ENCODE results near the gene HMGN3. TPM values are rescaled to one million over a fixed set of nuclear protein-coding genes. Genes with fewer than 3 reads are reported as not detected.

Gene HMGN3
- total and polyA plus RNA-seq, 2 of the 13 experiments (the other 11 are each of a cell fraction or from before 2014, with no cell fraction given), result 67.9 to 145 TPM

DNA sequence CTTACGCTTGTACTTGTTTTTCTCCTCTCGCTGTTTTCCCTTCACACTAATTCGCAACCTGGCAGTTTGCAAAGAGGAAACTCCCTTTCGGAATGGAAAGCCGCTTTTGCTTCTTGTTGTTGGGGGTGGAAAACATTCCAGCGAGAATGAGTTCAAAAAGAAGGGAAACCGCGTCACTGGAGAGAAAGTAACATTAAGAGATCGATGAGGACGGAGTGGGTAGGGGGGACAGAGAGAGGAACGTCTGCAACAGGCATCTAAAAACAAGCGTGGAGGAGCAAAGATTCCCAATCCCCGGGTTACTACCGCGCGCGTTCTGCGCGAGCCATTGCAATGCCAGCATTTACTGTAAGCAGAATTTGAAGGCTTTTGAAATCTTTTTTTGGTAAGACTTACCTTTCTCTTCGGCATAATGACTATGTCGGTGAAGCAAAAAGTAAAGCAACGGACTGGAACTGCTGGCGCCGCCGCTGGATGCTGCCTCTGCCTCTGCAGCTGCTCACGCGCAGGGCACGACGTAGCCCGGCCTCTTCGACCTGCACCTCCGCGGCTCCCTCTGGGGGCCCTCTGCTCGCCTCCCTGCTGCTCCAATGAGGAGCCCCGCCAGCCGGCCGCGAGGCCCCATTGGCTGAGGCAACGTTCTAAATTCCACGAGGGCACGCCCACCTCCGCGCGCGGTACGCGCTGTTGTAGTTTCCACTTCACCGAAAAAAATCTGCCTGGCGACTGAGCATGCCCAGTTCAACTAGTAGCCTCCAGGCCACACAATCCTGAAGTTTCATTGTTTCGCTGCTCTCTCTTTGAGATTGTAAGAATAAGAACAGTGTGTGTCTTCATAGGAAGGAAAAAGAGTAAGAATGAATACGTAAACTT lies at the start of gene HMGN3 (continued):
- TF ChIP-seq ARID3A (IDR thresholded peaks at IDR 0.05; ENCODE audit: low read depth, low read length) (no peak), ZBTB26 (CRISPR knock-in tag; IDR thresholded peaks at IDR 0.05; ENCODE audit: borderline replicate concordance) (peak; percentile 63; the same call in 1 of the 2 replicates), CEBPB (IDR thresholded peaks at IDR 0.05; ENCODE audit: borderline replicate concordance, low read depth, low read length) (no peak), ZNF576 (CRISPR knock-in tag; IDR thresholded peaks at IDR 0.05) (no peak), PAWR (CRISPR knock-in tag; IDR thresholded peaks at IDR 0.05; ENCODE audit: borderline replicate concordance) (no peak), TCF7 (IDR thresholded peaks at IDR 0.05; ENCODE audit: low read depth) (no peak), ZNF12 (CRISPR knock-in tag; IDR thresholded peaks at IDR 0.05) (peak; percentile 56; the same call in 1 of the 2 replicates), MLLT10 (CRISPR knock-in tag; IDR thresholded peaks at IDR 0.05) (no peak), KLF12 (CRISPR knock-in tag; IDR thresholded peaks at IDR 0.05; ENCODE audit: borderline replicate concordance) (0 out of 2 replicates have a peak, but pooled peaks have one; percentile 63), ZNF362 (CRISPR knock-in tag; IDR thresholded peaks at IDR 0.05; ENCODE audit: borderline replicate concordance) (peak; percentile 91), HIVEP1 (CRISPR knock-in tag; IDR thresholded peaks at IDR 0.05) (0 out of 2 replicates have a peak, but pooled peaks have one; percentile 40), RXRB (CRISPR knock-in tag; IDR thresholded peaks at IDR 0.05; ENCODE audit: borderline replicate concordance) (peak; percentile 48; the same call in 1 of the 2 replicates), ZEB1 (IDR thresholded peaks at IDR 0.05; ENCODE audit: insufficient replicate concordance, low read depth) (no peak), ZSCAN9 (CRISPR knock-in tag; IDR thresholded peaks at IDR 0.05; ENCODE audit: borderline replicate concordance) (peak; percentile 85; the same call in 1 of the 2 replicates), THRA (CRISPR knock-in tag; IDR thresholded peaks at IDR 0.05; ENCODE audit: borderline replicate concordance) (peak; percentile 69; the same call in 1 of the 2 replicates), HHEX (CRISPR knock-in tag; IDR thresholded peaks at IDR 0.05) (no peak), ZNF20 (CRISPR knock-in tag; IDR thresholded peaks at IDR 0.05) (no peak)
- TF ChIP-seq, protein P1, sequence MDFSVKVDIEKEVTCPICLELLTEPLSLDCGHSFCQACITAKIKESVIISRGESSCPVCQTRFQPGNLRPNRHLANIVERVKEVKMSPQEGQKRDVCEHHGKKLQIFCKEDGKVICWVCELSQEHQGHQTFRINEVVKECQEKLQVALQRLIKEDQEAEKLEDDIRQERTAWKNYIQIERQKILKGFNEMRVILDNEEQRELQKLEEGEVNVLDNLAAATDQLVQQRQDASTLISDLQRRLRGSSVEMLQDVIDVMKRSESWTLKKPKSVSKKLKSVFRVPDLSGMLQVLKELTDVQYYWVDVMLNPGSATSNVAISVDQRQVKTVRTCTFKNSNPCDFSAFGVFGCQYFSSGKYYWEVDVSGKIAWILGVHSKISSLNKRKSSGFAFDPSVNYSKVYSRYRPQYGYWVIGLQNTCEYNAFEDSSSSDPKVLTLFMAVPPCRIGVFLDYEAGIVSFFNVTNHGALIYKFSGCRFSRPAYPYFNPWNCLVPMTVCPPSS (IDR thresholded peaks at IDR 0.05), result no peak
- TF ChIP-seq, protein P2, sequence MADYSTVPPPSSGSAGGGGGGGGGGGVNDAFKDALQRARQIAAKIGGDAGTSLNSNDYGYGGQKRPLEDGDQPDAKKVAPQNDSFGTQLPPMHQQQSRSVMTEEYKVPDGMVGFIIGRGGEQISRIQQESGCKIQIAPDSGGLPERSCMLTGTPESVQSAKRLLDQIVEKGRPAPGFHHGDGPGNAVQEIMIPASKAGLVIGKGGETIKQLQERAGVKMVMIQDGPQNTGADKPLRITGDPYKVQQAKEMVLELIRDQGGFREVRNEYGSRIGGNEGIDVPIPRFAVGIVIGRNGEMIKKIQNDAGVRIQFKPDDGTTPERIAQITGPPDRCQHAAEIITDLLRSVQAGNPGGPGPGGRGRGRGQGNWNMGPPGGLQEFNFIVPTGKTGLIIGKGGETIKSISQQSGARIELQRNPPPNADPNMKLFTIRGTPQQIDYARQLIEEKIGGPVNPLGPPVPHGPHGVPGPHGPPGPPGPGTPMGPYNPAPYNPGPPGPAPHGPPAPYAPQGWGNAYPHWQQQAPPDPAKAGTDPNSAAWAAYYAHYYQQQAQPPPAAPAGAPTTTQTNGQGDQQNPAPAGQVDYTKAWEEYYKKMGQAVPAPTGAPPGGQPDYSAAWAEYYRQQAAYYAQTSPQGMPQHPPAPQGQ (CRISPR knock-in tag; IDR thresholded peaks at IDR 0.05; ENCODE audit: borderline replicate concordance), result no peak

Measured in HepG2 (cell line).